K562 (cell line): ENCODE data around the gene PSMA7. TPM values are rescaled to one million over a fixed set of nuclear protein-coding genes. Genes with fewer than 3 reads are reported as not detected.

ENCODE experiments used
- ADNP ChIP-seq: fragments of 200-800 bp; sonication (Bioruptor generic); IDR thresholded peaks from 2 replicates; pipeline ENCODE4 v1.6.1; 2016; ENCODE audit warnings: missing genetic modification characterization, missing compliant biosample characterization
- BDP1 ChIP-seq: IDR thresholded peaks from 3 replicates; pipeline ENCODE4 v1.6.1; 2011; ENCODE audit not compliant: insufficient read length, insufficient read depth
- BRF1 ChIP-seq: IDR thresholded peaks from 3 replicates; pipeline ENCODE4 v1.6.1; 2011; ENCODE audit warnings: borderline replicate concordance, mild to moderate bottlenecking; ENCODE audit not compliant: insufficient read length; ENCODE audit errors: extremely low read depth
- CREB1 ChIP-seq, 2 experiments: sonication (generic) in 1 of 2; formaldehyde crosslinking in 1 of 2; IDR thresholded peaks; 2 replicates each; pipeline versions ENCODE4 v1.6.1 to v1.8.0; 2012 to 2022; ENCODE audit warnings: inconsistent platforms in 1 of 2, mild to moderate bottlenecking in 1 of 2, missing genetic modification reagents in 1 of 2, moderate library complexity in 1 of 2
- E2F8 ChIP-seq: fragments of 450-650 bp; IDR thresholded peaks from 2 replicates; pipeline ENCODE4 v1.7.1; 2018; ENCODE audit warnings: mild to moderate bottlenecking, low read depth; ENCODE audit not compliant: partially characterized antibody
- ESRRB ChIP-seq: fragments of 250-450 bp; sonication (Bioruptor Pico); IDR thresholded peaks from 2 replicates; pipeline ENCODE4 v1.5.0; 2020; ENCODE audit warnings: mild to moderate bottlenecking, moderate library complexity, borderline replicate concordance
- HMGN3 ChIP-seq: IDR thresholded peaks from 2 replicates; pipeline ENCODE4 v1.6.1; 2011; ENCODE audit warnings: borderline replicate concordance, low read depth, mild to moderate bottlenecking, mixed read lengths, low read length; ENCODE audit not compliant: insufficient read length; ENCODE audit errors: extremely low read depth
- KLF1 ChIP-seq: fragments of 450-650 bp; IDR thresholded peaks from 2 replicates; pipeline ENCODE4 v1.6.1; 2016; ENCODE audit warnings: missing genetic modification characterization, missing compliant biosample characterization
- MIER1 ChIP-seq: fragments of 450-650 bp; IDR thresholded peaks from 2 replicates; pipeline ENCODE4 v1.6.1; 2016; ENCODE audit warnings: antibody characterized with exemption, mild to moderate bottlenecking, low read depth
- NCOR1 ChIP-seq: fragments of 450-650 bp; IDR thresholded peaks from 2 replicates; pipeline ENCODE4 v1.6.1; 2016; ENCODE audit warnings: mild to moderate bottlenecking, moderate library complexity
- NFATC3 ChIP-seq: fragments of 450-650 bp; IDR thresholded peaks from 2 replicates; pipeline ENCODE4 v1.6.1; 2017; ENCODE audit warnings: mild to moderate bottlenecking
- POLR2H ChIP-seq: IDR thresholded peaks from 2 replicates; pipeline ENCODE4 v1.6.1; 2016; ENCODE audit warnings: missing genetic modification characterization, low read depth, mild to moderate bottlenecking, control low read depth, missing compliant biosample characterization, moderate library complexity
- RBFOX2 ChIP-seq: fragments of 200-400 bp; formaldehyde crosslinking; IDR thresholded peaks from 2 replicates; pipeline ENCODE4 v1.6.1; 2017; ENCODE audit warnings: low read depth, mild to moderate bottlenecking, low read length, moderate library complexity
- RHOXF2B ChIP-seq: fragments of 250-450 bp; sonication (Bioruptor Pico); conservative IDR thresholded peaks from 2 replicates; pipeline ENCODE4 v1.5.1; 2021
- SREBF2 ChIP-seq: sonication (generic); formaldehyde crosslinking; IDR thresholded peaks from 2 replicates; pipeline ENCODE4 v1.4.0; 2020; ENCODE audit warnings: mild to moderate bottlenecking, missing genetic modification reagents
- XRCC4 ChIP-seq: IDR thresholded peaks from one replicate; pipeline ENCODE4 v1.6.1; 2011; ENCODE audit not compliant: insufficient read depth, insufficient read length; ENCODE audit errors: extremely low read depth
- ZNF175 ChIP-seq: fragments of 200-800 bp; sonication (Bioruptor generic); IDR thresholded peaks from 2 replicates; pipeline ENCODE4 v1.6.1; 2016; ENCODE audit warnings: low read depth, mild to moderate bottlenecking, missing genetic modification characterization, missing compliant biosample characterization
- ZNF224 ChIP-seq: sonication (generic); formaldehyde crosslinking; IDR thresholded peaks from 2 replicates; pipeline ENCODE4 v1.8.0; 2022; ENCODE audit warnings: mild to moderate bottlenecking, missing genetic modification reagents
- ZNF609 ChIP-seq: sonication (generic); formaldehyde crosslinking; IDR thresholded peaks from 2 replicates; pipeline ENCODE4 v1.8.1; 2023; ENCODE audit warnings: missing genetic modification reagents, mild to moderate bottlenecking, borderline replicate concordance
- ZNF696 ChIP-seq: fragments of 250-450 bp; sonication (Bioruptor Pico); conservative IDR thresholded peaks from 2 replicates; pipeline ENCODE4 v1.4.0; 2020; ENCODE audit warnings: mild to moderate bottlenecking, moderate library complexity
- ZNF764 ChIP-seq: fragments of 250-450 bp; sonication (Bioruptor Pico); IDR thresholded peaks from 2 replicates; pipeline ENCODE4 v1.4.0; 2020; ENCODE audit warnings: low read depth, mild to moderate bottlenecking, moderate library complexity
- polyA plus RNA-seq, 8 experiments: library from polyadenylated mRNA; depleted of rRNA in 4 of 8; stranded (reverse) in 5 of 8; unstranded in 3 of 8; fragments of >200 nt; fragmentation: Nextera tagmentation in 2 of 8; fragmentation: Illumina TruSeq in 1 of 8; extraction: Ambion mirVana in 2 of 8; extraction: Trizol in 1 of 8; gene quantifications; 2 replicates each; pipeline versions ENCODE4 v1.2.1 to v1.2.3, GENCODE V29; 2011 to 2014; ENCODE audit warnings: inconsistent platforms in 1 of 8, missing spikeins in 1 of 8
- total RNA-seq, 7 experiments: library from RNA; depleted of rRNA in 6 of 7; stranded (reverse); fragments of >200 nt in 6 of 7; fragmentation: Illumina TruSeq in 2 of 7; extraction: Trizol in 2 of 7; gene quantifications; 2 replicates each; pipeline versions ENCODE4 v1.2.1 to v1.2.3, GENCODE V29; 2011 to 2021; ENCODE audit warnings: low replicate concordance in 1 of 7

Gene PSMA7
- total and polyA plus RNA-seq, 9 of the 15 experiments (the other 6 are each of a cell fraction or from before 2014, with no cell fraction given) = 257 to 510 (median 393) TPM

- no peak for TF ChIP-seq ZNF609 (CRISPR knock-in tag)
- TF ChIP-seq POLR2H (tag) = no peak
- TF ChIP-seq NFATC3 = no peak
- peak; percentile 80 for TF ChIP-seq RBFOX2
- TF ChIP-seq ZNF224 (CRISPR knock-in tag) = no peak
- TF ChIP-seq E2F8 = no peak
- TF ChIP-seq ZNF696 (CRISPR knock-in tag) = no peak
- TF ChIP-seq SREBF2 (CRISPR knock-in tag) = no peak
- TF ChIP-seq HMGN3 = peak; percentile 95
- TF ChIP-seq MIER1 = no peak
- TF ChIP-seq CREB1 (IDR thresholded peaks at IDR 0.05) = peak; percentile 76
- no peak; the same call in none of the 2 replicates for TF ChIP-seq CREB1 (CRISPR knock-in tag; IDR thresholded peaks at IDR 0.05)
- TF ChIP-seq RHOXF2B (CRISPR knock-in tag) = no peak
- TF ChIP-seq BRF1 = no peak
- no peak for TF ChIP-seq ZNF175 (CRISPR knock-in tag)
- no peak for TF ChIP-seq BDP1
- 0 out of 2 replicates have a peak, but pooled peaks have one; percentile 16 for TF ChIP-seq NCOR1
- no peak for TF ChIP-seq ZNF764 (CRISPR knock-in tag)
- no peak for TF ChIP-seq XRCC4
- no peak for TF ChIP-seq ADNP
- peak; percentile 68; the same call in 1 of the 2 replicates for TF ChIP-seq KLF1 (tag)
- no peak for TF ChIP-seq ESRRB
These were observed 21.2 kb downstream of the PSMA7 start, which contains the start of gene LSM14B (continued) for GRCh38 chr20:62121776-62122653.
